22Rv1 (cell line): ENCODE data around the gene CRELD1.

Experiments used
- ZFX ChIP-seq: fragments of 450-650 bp; IDR thresholded peaks from 2 replicates; pipeline ENCODE4 v1.6.1; 2017; ENCODE audit warnings: antibody characterized with exemption, borderline replicate concordance
- TF ChIP-seq, protein P1 (sequence below): fragments of 450-650 bp; IDR thresholded peaks from 2 replicates; pipeline ENCODE4 v1.5.1; 2017; ENCODE audit warnings: mild to moderate bottlenecking

DNA sequence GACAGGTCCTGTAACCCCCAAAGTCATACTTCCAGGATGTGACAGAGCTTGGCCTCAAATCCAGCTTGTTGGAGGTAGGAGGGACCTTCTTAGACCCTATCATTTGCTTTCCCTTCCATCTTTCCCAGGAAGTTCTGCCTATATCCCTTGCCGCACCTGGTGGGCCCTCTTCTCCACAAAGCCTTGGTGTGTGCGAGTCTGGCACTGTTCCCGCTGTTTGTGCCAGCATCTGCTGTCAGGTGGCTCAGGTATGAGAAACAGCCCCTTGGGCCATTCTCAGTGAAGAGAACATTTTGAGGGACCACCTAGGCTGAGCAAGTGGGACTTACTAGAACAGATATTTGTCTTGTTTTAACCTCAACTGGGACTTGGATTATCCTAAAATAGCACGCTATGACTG is 29.7 kb upstream of the CRELD1 start:
- TF ChIP-seq, protein P1, sequence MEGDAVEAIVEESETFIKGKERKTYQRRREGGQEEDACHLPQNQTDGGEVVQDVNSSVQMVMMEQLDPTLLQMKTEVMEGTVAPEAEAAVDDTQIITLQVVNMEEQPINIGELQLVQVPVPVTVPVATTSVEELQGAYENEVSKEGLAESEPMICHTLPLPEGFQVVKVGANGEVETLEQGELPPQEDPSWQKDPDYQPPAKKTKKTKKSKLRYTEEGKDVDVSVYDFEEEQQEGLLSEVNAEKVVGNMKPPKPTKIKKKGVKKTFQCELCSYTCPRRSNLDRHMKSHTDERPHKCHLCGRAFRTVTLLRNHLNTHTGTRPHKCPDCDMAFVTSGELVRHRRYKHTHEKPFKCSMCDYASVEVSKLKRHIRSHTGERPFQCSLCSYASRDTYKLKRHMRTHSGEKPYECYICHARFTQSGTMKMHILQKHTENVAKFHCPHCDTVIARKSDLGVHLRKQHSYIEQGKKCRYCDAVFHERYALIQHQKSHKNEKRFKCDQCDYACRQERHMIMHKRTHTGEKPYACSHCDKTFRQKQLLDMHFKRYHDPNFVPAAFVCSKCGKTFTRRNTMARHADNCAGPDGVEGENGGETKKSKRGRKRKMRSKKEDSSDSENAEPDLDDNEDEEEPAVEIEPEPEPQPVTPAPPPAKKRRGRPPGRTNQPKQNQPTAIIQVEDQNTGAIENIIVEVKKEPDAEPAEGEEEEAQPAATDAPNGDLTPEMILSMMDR = no peak
- TF ChIP-seq ZFX = no peak
